GM12872 (cell line): ENCODE results near the gene MAP1B.

ENCODE experiments used
- TF ChIP-seq, protein P1 (sequence below): IDR thresholded peaks from 3 replicates; pipeline ENCODE4 v1.5.1; 2011; ENCODE audit warnings: low read depth, mild to moderate bottlenecking, low read length, moderate library complexity; ENCODE audit not compliant: insufficient read depth

The MAP1B gene

DNA sequence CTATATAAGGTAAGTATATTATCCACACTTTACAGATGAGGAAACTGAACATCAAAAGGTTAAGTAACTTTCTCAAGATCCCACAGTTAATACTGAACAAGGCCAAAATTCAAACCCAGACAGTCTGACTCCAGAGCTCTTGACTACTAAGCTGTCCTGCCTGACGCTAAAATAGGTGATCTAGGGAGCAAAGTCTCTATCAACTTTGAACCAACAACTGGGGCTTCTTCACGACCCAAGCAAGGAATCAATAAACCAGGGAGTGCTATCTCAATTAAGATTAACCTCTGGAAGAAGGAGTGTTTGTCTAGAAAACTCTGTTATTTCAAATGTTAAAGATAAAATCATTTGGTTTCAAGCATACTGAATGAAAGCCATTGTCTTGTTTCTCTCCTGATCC lies 148.4 kb downstream of the MAP1B start:
- TF ChIP-seq, protein P1, sequence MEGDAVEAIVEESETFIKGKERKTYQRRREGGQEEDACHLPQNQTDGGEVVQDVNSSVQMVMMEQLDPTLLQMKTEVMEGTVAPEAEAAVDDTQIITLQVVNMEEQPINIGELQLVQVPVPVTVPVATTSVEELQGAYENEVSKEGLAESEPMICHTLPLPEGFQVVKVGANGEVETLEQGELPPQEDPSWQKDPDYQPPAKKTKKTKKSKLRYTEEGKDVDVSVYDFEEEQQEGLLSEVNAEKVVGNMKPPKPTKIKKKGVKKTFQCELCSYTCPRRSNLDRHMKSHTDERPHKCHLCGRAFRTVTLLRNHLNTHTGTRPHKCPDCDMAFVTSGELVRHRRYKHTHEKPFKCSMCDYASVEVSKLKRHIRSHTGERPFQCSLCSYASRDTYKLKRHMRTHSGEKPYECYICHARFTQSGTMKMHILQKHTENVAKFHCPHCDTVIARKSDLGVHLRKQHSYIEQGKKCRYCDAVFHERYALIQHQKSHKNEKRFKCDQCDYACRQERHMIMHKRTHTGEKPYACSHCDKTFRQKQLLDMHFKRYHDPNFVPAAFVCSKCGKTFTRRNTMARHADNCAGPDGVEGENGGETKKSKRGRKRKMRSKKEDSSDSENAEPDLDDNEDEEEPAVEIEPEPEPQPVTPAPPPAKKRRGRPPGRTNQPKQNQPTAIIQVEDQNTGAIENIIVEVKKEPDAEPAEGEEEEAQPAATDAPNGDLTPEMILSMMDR = no peak

DNA sequence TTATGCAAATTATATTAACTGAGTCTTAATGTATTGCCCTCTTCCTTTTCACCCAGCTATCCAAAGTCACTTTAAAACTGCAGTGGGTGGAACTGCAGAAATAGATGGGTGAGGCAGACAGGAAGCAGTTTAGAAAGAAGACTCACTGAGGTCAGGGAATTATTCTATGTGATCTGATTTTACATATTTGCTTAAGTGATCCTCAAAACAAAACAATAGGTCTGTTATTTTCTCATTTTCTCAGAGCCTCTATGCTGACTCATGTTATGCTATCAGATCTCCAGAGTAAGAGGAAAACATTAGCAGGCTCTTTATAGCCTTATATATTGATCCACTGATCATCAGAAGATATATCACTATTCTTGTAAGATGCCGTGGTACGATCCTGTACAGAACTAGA lies 149.3 kb downstream of the MAP1B start:
- TF ChIP-seq, protein P1 = no peak
